ENCODE data around the gene GPAT3. TPM values are rescaled to one million over a fixed set of nuclear protein-coding genes. Genes with fewer than 3 reads are reported as not detected.
"Not testable (repeated sequence)": the region's sequence is repeated elsewhere in the genome, so short reads cannot be mapped to it uniquely, and the experiment has no call there.

The GPAT3 gene
- total RNA-seq, 1 experiment from 2014 or later = 24.5 TPM

DNA sequence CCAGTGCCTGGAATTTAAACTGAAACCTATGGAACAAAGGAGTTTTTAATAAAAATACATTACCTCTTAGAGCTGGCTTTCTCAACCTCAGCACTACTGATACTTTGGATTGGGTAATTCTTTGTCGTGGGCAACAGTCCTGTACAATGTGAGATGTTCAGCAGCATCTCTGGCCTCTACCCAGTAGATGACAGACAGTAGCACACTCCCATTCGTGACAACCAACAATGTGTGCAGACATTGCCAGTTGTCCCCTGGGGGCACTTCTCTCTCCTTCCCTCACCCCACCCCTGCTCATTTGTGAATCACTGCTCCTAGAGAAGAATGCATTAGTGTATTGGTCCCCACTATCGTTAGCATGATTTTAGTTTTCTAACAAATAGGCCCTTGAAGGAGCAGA is 16.2 kb downstream of the GPAT3 start:
- DNase-seq (ENCODE audit: low read depth) = peak; percentile 97

DNA sequence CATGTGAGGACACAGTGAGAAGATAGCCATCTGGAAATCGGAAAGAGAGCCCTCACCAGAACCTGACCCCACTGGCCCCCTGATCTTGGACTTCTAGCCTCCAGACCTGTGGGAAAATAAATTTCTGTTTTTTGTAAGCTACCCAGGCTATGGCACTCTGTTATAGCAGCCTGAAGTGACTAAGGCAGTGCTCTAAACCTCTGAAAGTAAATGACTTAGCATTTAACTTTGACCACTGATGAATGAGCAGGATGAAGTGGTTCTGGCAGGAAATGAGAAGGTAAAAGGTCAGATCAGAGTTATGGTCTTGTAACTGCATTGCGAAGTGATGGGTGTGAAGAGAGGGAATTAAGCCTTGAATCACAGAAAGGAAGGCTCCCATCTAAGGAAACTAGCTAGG is 17.0 kb downstream of the GPAT3 start:
- DNase-seq (ENCODE audit: low read depth) = peak; percentile 93

DNA sequence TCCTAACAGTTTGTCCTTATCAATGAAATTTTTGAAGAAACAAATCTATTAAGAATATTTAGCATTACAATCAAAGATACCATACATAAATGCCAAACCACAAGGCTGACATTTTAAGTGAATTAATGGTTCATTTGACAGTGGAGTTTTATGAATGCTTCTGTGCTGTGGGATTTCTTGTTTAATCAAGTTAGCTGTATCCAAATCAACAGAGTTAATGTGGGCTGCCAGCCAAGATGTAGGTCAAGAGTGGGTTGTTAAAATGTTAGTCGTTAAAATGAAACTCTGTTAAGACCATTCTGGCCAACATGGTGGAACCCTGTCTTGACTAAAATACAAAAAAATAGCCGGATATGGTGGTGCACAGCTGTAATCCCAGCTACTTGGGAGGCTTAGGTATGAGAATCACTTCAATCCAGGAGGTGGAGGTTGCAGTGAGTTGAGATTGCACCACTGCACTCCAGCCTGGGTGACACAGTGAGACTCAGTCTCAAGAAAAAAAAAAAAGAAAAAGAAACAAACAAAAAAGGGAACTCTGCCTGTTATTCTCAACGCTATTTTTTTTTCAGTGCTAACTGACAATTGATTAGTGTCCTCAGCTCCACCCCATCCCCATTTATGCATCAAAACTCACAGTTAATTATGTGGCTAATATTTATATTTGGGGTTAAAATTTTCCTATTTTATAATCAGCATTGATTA is 20.2 kb downstream of the GPAT3 start:
- DNase-seq (ENCODE audit: low read depth) = peak; percentile 24

DNA sequence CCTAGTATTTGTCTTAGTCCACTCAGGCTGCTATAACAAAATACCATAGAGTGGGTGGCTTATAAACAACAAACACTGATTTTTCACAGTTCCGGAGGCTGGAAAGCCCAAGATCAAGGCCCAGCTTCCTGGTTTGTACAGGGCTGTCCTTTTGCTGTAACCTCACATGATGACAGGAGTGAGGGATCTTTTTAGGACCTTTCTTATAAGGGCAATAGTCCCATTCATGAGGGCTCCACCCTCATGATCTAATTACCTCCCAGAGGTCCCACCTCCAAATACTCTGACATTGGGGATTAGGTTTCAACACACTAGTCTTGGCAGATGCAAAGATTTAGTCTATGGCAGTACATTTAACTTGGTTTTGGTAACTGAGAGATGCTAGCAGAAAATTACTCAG is 20.9 kb downstream of the GPAT3 start:
- DNase-seq (ENCODE audit: low read depth) = peak; percentile 35

DNA sequence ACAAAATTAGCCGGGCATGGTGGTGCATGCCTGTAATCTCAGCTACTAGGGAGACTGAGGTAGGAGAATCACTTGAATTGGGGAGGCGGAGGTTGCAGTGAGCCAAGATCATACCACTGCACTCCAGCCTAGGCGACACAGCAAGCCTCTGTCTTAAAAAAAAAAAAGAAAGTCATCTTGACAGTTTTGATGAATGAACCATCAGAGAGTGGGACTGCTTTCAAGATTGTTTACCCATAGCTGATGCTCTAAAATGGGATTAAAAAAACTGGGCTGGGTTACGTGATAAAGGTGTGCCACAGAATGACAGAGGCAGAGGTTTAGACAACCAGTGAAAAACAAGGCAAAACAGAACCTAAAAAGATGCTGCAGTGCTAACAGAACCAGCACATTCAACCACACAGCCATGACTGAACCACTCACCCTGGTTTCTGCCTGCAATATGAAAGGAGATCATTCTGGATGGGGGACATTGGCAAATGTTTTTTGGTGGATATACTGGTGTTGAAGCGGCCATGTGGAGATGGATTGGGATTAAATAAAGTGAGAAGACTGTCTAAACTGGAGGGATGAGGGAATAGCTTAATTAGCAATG is 22.2 kb downstream of the GPAT3 start:
- no peak for DNase-seq (ENCODE audit: low read depth)

DNA sequence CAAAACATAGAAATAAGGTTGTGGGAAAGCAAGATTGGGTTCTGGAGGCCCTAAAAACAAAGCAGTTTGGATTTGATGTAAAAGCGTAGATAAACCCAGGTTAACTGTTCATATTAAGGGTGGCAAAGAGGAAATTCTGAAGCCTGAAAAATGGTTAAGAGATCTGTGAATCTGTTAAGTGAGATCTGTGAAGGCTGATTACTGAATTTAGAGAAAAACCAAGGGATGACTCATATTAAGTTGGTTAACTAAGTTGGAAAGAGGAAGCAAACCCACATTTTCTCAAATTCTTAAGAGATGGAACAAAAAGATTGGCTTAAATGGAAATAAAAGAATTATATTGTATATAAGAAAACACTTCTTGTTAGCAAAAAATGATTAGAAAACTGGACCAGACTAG is 22.8 kb downstream of the GPAT3 start:
- peak; percentile 67 for DNase-seq (ENCODE audit: low read depth)

DNA sequence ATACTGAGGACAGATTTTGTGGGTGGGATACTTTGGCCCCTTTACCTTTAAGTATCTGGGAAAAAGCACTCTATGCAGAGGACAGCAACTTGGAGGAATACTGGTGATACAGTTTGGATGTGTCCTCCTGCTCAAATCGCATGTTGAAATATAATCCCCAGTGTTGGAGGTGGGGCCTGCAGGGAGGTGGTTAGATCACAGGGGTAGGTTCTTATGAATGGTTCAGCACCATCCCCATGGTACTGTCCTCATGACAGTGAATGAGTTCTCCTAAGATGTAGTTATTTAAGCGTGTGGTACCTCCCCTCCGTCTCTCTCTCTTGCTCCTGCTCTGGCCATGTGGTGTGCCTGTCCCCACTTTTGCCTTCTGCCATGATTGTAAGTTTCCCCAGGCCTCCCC is 24.6 kb downstream of the GPAT3 start:
- no peak for DNase-seq (ENCODE audit: low read depth)

DNA sequence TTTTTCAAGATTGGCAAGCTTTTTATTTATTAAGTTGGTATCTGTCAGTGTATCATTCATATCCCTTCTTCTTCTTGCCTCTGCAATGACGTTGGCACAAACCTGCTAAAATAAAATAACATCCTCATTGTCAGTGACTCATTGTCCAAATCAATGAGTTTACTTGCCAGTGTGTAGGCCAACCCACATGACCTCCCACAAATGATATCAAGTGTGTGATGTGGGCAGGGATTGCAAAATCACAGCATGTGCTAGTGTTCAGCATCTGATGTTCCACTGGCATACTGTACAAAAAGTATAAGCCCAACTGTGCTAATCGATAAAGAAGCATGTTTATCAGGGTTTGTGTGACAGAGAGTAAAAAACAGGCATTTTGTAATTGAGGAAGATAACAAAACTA is 25.5 kb downstream of the GPAT3 start:
- DNase-seq (ENCODE audit: low read depth) = peak; percentile 88

DNA sequence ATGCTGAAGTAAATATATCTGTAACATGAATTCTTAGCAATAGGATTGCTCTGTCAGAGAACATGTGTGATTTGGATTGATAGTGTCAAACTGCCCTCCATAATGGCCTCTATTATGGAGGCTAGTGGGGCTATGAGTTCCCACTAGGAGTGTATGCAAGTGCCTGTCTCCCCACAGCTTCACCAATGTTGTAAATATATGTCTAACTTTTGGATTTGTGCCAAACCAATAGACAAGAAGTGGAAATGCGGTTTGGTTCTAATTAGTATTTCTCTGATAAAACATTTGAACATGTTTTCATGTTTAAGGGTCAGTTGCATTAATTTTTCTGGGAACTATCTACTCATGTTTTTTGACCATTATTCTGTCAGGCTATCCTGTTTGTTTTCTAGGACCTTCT is 28.1 kb downstream of the GPAT3 start:
- no peak for DNase-seq (ENCODE audit: low read depth)

DNA sequence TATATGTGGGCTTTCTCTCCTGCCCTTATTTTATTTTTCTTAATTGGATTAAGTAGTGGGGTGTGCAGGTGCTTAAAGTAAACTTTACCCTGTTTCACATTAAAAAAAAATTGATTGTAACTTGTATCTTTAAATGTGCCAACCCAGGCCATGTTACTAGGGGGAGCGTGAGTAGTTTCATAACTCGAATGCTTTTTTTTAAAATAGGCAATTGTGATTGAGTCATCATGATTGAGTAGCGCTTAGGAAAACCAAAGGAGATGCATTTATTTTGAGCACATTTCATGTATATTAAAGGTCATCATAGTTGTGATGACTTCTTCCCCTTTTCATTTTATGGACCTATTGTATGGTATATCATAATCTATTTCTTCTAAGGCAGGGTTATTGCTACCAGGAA is 32.2 kb downstream of the GPAT3 start:
- no peak for DNase-seq (ENCODE audit: low read depth)

DNA sequence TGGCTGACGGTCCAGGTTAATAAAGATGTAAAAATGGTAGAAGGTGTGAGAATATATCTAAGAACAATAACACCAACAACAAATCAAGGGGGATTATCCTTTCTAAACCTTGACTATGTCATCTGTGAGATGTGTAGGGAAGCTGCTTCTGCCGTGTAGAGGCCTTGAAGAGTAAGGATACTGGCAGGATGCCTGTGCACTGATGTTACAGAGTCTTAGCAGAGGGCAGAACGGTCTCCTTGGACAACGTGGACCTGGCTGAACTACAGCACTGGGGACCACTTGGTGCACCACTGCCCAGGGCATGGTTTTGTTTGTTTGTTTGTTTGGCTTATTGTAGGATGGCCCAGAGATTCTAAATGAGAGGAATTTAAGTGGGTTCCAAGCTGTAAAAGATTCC is 33.5 kb downstream of the GPAT3 start:
- DNase-seq (ENCODE audit: low read depth) = no peak

DNA sequence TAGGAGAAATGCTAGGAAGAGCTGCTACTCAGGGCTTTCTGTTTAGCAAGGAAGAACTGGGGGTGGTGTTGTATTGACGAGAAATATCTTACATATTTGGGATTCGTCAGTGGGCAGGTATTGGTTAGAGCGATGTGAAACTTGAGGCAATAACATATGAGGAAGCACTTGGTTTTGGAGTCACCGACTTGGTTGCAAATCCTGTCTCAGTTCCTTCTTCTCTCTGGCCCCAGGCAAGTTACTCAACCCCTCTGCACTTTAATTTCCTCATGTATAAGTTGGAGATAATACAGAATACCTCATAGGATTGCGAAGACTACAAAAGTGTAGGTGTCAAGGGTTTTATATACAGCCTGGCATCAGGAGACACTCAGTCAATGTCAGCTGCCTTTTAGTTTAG is 34.1 kb downstream of the GPAT3 start:
- peak; percentile 66 for DNase-seq (ENCODE audit: low read depth)

DNA sequence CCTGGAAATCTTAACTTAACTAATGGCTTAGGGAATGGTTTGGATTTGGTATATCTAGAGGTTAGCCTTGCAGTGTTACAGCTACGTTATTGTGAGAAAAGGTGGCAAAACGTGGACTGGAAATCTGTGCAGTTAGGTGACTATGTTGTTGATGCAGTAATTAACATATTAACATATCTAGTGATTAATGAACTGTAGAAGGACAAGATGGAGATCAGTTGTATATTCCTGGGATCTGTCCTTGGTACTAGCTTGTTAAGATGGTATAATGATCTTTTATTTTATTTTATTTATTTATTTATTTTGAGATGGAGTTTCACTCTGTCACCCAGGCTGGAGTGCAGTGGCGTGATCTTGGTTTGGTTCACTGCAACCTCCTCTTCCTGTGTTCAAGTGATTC is 36.9 kb downstream of the GPAT3 start:
- DNase-seq (ENCODE audit: low read depth) = no peak

DNA sequence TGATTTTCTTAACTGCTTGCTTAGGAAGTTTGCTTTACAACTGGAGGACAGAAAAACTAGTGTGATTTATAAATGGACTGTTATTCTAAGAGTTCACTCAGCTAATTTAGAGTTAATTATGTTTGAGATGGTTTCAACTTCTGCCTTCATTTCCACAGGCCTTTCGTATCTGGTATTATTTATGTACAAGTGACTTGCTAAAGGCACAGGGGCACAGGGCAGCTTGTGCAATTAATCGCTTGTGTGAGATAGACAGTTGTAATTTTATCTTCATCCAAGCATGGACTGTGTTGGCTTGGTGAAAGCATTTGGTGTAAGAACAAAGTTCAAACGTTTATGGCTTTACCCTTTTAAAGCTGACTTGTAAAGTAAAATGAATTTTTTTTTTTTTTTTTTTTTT is 38.3 kb downstream of the GPAT3 start:
- no peak for DNase-seq (ENCODE audit: low read depth)

DNA sequence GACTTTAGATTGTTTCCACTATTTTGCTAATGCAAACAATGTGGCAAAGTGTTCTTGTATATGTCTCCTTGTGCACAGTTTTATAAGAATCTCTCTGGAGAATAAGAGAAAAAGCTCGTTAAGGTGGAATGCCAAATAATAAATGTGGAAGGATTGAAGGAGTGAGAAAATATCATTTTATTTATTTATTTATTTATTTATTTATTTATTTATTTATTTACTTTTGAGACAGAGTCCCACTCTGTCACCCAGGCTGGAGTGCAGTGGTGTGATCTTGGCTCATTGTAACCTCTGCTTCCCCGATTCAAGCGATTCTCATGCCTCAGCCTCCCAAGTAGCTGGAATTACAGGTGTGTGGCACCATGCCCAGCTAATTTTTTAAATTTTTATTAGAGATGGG is 40.3 kb downstream of the GPAT3 start:
- DNase-seq (ENCODE audit: low read depth) = not testable (repeated sequence)

DNA sequence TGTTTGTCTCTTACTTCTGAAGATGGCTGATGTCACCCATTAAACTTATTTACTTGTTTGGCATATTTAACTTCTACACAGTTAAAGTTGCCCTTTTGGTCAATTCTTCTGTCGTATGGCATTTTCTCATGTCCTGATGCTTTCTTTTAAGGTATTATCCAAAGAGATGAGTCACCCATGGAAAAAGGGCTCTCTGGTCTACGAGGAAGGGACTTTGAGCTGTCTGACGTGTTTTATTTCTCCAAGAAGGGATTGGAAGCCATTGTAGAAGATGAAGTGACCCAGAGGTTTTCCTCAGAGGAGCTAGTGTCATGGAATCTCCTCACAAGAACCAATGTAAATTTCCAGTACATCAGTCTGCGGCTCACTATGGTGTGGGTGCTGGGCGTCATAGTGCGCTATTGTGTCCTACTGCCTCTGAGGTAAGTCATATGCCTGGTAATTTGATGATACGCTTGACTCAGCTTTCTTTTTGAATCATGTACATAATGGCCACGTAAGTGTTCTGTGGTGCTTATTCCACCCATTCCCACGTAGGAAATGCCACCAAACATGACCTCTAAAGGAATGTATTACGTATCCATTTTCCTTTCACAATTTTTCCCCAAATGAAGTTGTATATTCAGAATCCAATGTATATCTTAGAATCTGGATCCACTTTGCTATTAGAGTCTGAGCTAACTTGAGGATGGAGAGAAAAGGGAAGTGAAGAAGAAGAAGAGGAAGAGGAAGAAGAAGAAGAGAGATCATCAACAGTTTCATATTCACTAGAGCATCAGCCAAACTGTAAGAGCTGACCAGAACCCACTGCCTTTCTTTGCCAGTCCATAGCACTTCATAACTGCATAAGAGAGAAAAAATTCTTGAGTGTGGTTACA is 45.7 kb downstream of the GPAT3 start:
- peak; percentile 24 for DNase-seq (ENCODE audit: low read depth)

DNA sequence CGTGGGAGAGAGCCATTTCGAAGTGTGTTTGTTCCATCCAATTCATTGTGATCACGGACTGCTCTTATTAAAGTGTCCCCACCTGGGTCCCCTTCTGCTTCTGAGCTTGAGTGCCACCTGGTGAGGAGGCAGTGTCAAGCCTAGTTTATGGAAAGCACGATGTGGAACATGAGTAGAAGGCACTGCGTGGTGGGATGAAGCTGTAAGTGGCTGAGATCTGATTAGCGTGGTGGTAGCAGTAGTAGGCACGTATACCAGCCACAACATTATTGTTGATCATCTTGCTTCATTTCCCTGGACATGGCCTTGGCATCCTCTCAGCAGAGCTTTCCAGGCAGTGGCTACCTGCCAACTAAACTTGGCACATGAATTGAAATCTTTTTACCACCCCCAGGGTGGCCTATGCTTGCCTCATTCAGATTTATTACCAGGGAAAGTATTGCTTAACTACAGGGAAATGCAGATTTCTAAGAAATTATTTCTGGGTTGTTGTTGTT is 46.4 kb downstream of the GPAT3 start:
- peak; percentile 50 for DNase-seq (ENCODE audit: low read depth)

DNA sequence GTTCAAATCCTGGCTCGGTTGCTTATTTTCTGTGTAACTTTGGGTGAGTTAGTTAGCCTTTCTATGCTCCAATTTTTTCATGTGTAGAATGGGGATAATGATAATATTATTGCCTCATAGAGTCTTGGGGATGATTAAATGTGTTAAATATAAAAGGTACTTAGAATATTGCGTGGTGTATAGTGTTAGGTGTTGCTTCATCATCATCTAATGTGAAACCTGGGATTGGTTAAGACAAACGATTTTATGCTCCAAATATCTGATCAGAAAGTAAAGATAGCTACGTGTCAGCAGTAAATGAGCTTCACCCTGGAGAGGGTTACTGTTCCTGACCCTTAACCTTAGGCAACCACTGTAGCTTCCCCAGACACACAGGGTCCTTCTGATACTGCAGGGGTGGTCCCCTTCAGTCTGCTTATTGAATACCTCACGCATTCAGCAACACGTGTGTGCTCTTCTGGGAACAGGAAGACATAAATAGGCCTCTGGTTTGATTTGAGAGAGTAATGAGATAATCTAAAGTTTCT is 50.1 kb downstream of the GPAT3 start:
- no peak for DNase-seq (ENCODE audit: low read depth)

DNA sequence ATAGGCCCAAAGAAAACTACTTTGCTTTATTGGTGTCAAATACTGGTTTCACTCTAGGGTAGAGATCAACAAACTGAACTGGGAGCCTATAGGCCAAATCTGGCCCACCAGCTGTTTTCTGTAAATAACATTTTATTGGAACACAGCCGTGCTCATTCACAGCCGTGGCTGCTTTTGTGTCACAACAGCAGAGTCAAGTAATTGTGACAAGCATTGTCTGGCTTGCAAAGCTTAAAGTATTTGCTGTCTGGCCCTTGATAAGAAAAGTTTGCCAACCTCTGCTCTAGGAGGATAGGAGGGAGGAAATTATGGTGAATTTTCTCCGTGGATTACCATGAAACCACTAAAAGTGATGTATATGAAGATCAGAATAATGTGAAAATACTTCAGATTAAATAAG is 53.4 kb downstream of the GPAT3 start:
- no peak for DNase-seq (ENCODE audit: low read depth)

DNA sequence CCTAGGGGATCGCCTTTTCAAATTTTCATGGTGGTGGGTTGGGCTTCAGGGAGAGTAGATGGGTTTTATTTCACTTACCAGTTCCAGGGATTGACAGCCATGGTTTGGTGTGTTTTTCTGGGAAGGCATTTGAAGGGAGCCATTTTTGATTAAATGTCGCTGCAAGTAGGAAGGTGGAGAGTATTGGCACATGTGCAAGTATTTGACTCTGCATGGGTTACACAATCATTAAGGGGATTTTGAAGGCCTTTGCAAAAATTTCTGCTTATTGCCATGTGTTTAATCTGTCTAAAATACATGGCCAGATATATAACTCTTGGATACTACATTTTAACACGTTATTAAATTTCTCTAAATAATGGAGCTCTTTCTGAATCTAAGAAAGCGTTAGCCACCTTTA is 55.1 kb downstream of the GPAT3 start:
- DNase-seq (ENCODE audit: low read depth) = no peak

DNA sequence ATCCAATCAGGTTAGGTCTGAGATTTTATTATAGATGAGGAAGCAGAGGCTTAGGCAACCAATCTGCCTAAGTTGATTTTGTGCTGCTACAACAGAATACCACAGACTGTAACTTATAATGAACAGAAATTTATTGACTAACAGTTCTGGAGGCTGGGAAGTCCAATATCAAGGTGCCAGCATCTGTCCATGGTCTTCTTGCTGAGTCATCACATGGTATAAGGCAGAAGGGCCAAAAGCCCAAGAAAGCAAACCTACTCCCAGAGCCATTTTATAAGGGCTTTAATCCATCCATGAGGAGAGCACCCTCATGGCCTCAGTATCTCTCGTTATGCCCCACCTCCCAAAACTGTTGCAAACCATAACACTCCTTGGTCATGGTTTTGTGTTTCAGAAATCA is 55.8 kb downstream of the GPAT3 start:
- DNase-seq (ENCODE audit: low read depth) = no peak

DNA sequence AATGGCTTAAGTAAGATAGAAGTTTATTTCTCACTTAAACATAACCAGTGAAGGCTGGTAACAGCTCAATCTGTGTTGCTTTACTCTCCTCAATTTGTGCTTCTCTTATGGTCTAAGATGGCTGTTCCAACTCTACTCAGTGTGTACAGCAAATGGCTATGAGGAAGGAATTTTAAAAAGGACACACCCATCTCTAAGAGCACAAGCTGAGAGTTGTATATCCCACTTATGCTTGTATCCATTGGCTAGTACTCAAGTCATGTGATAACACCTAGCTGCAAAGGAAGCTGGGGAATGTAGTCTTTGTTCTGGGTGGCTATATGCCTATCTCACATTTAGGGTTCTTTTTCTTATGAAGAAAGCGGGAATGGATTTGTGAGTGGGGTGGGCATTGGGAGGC is 63.3 kb downstream of the GPAT3 start:
- DNase-seq (ENCODE audit: low read depth) = peak; percentile 53

DNA sequence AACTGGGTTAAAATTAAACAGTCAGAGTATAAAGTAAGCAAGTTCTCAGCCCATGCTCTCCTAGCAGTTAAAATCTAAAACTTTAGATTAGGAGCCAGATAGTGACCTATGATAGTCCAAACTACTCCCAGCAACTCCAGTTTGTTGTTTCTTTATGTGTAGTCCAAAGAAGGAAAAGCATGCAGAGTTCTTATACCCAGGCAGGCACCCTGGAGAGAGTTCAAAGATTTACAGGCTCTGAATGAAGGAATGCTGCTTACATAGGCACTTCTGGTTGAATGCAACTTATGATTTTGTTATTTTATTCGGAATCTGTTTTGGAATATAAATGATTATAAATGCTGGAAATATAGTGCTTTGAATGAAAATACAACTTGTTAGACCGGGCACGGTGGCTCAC is 67.2 kb downstream of the GPAT3 start:
- no peak for DNase-seq (ENCODE audit: low read depth)
